Measurements from ENCODE around the gene CDR2L.
"Not testable (repeated sequence)": the region's sequence is repeated elsewhere in the genome, so short reads cannot be mapped to it uniquely, and the experiment has no call there.

CDR2L gene

DNA sequence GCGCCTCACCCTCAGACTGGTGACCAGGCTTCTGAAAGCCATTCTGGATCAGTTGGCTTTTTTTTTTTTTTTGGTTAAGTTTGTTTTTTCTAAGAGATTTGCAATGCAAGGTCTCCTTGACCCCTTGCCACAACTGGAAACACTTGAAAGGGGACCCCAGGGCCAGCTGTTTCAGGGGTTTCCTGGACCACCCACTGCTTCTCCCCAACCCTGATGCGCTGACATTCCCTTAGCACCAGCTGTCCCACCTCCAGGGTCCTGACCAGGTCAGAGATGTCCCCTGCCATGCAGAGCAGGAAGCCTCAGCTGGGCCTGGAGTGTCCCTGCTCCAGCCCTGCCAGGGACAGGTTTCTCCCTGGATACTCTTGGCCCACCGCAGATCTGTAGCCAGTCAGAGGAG is 16.9 kb downstream of the CDR2L start:
- Mint-ChIP-seq H3K27me3 (peaks cover 23 to 43% of the 10 kb centered on the region in 2 donors), H3K27ac (peak overlapping the region; percentile 71), H3K4me3 (no peak overlapping the region), H3K9me3 (no peaks in the 10 kb centered on the region), H3K4me1 (peaks cover 11 to 16% of the 10 kb centered on the region in 2 donors), H3K36me3 (no peaks in the 10 kb centered on the region)
- DNase-seq = no peak
- no peak for ATAC-seq (replicated peaks)

- H3K4me1 Mint-ChIP-seq = peaks cover 11 to 16% of the 10 kb centered on the region in 2 donors
- no peaks in the 10 kb centered on the region for H3K36me3 Mint-ChIP-seq
- peaks cover 23 to 43% of the 10 kb centered on the region in 2 donors for H3K27me3 Mint-ChIP-seq
- H3K27ac Mint-ChIP-seq = no peak overlapping the region
- H3K4me3 Mint-ChIP-seq = no peak overlapping the region
- no peaks in the 10 kb centered on the region for H3K9me3 Mint-ChIP-seq
- no peak for ATAC-seq (replicated peaks)
- DNase-seq = no peak
These were observed 17.9 kb downstream of the CDR2L start for GRCh38 chr17:75005291-75005690.

DNA sequence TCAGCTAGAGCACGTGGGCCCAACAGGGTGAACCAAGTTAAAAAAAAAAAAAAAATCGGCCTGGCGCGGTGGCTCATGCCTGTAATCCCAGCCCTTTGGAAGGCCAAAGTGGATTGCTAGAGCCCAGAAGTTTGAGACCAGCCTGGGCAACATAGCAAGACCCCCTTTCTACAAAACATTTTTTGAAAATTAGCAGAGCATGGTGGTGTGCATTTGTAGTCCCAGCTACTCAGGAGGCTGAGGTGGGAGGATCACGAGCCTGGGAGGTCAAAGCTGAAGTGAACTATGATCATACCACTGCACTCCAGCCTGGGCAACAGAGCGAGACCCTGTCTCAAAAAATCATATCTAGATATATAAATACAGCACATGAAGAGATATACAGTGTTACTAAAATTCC is 18.7 kb downstream of the CDR2L start:
- Mint-ChIP-seq H3K4me1 (peaks cover 11 to 20% of the 10 kb centered on the region in 2 donors), H3K27me3 (peaks cover 23 to 43% of the 10 kb centered on the region in 2 donors)
- not testable (repeated sequence) for ATAC-seq (replicated peaks); H3K36me3 Mint-ChIP-seq; H3K9me3 Mint-ChIP-seq; DNase-seq; H3K27ac Mint-ChIP-seq; H3K4me3 Mint-ChIP-seq

DNA sequence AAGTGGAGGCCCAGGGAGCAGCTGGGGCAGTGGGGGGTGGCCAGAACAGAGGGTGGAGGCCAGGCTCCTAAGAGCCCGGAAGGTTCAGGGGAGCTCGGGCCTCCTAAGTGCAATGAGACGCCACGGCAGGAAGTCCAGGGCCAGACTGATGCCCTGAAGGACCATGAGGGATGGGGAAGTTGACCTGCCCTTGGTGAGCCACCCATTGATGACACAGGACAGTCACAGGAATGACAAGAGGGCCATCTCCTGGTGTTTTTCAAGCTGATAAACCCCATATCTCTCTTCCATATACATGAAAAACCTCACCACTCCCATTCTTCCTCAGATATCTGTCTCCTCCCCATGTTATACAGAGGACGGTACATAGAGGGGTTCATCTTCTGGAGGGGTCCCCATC is 19.2 kb downstream of the CDR2L start:
- H3K4me3 Mint-ChIP-seq = no peak overlapping the region
- H3K4me1 Mint-ChIP-seq = peaks cover 11 to 22% of the 10 kb centered on the region in 2 donors
- H3K27me3 Mint-ChIP-seq = peaks cover 23 to 43% of the 10 kb centered on the region in 2 donors
- ATAC-seq (replicated peaks) (no peak), DNase-seq (no peak)
- no peak overlapping the region for H3K27ac Mint-ChIP-seq
- H3K36me3 Mint-ChIP-seq = no peaks in the 10 kb centered on the region
- H3K9me3 Mint-ChIP-seq = no peaks in the 10 kb centered on the region

DNA sequence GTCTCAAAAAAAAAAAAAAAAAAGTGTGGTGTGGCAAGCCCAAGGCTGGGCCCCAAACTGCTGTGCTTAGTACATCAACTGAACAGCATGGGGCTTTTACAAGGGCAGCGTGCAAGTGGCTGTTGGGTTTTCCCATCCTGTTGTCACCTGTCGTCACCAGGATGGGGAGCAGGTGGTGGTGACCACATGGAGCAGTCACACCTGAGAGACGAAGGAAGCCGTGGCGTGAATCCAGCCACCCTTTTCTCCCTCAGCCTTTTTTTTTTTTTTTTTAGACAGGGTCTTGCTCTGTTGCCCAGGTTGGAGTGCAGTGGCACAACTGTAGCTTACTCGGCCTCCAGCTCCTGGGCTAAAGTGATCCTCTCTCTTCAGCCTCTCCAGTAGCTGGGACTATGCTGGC is 20.9 kb downstream of the CDR2L start:
- no peak for ATAC-seq (replicated peaks)
- DNase-seq = no peak
- Mint-ChIP-seq H3K27ac (no peak overlapping the region), H3K4me1 (peaks cover 8 to 19% of the 10 kb centered on the region in 2 donors), H3K36me3 (no peaks in the 10 kb centered on the region), H3K27me3 (peaks cover 15 to 35% of the 10 kb centered on the region in 2 donors), H3K4me3 (no peak overlapping the region), H3K9me3 (no peaks in the 10 kb centered on the region)

DNA sequence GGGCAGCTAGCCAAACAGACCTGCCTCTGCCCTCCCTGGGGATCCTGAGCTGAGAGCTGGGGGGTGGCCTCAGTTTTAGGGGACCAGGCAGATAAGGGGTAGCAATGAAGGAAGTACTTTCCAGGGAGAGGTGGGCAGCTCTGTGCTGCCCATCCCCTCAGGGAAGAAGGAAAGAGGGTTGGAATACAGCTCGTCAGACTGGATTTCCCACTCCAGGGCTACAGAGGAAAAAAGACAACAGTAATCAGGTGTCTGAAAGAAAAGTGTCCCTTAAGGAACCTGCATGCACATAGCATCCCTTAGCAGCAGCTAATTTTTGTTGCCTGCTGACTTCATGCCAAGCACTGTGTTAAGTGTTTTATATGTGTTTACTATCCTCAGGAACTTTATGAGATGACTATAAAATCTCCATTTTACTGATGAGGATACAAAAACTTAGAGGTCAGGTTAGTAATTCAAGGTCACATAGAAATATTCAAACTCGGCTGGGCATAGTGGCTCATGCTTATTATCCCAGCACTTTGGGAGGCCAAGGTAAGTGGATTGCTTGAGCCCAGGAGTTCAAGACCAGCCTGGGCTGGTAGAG is 21.8 kb downstream of the CDR2L start:
- H3K9me3 Mint-ChIP-seq = no peaks in the 10 kb centered on the region
- H3K4me1 Mint-ChIP-seq = peaks cover 14 to 27% of the 10 kb centered on the region in 2 donors
- H3K4me3 Mint-ChIP-seq = no peak overlapping the region
- H3K27ac Mint-ChIP-seq = no peak overlapping the region
- H3K36me3 Mint-ChIP-seq = peaks cover 0 to 3% of the 10 kb centered on the region in 2 donors
- H3K27me3 Mint-ChIP-seq = peaks cover 15 to 34% of the 10 kb centered on the region in 2 donors
- ATAC-seq (replicated peaks) (no peak), DNase-seq (no peak)

DNA sequence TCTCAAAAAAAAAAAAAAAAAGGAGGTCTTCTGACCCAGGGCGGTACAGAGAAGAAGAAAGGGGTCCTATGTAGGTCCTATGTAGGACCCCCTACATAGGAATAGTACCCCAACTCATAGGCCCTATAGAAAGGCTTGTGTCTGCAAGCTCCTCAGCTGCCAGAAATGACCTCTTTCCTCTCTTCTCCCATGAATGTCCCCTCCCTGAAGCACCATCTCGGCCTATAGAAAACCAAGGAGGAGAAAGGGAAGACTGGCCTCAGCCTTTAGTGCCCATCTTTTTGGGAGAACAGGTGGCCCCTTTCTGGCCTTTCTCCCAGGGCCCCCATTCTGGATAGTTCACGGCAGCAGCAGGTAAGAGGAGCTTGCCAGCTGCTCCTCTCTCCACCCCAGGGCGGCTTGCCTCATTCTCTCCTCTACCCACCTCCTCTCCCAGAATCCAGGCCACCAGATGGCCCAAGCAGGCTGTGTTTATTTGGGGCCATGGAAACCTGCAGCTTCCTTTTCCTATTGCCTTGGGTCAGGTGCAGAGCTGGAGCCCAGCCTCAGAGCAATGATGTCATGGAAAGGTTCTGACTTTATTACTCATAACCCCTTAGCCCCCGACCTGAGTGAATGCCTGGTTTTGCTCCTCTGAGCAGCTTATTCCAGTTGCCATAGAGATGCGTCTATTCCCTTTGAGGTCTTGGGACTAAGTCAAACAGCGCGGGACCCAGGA is 23.4 kb downstream of the CDR2L start:
- H3K27me3 Mint-ChIP-seq = peaks cover under 1 to 21% of the 10 kb centered on the region in 2 donors
- DNase-seq = no peak
- H3K4me1 Mint-ChIP-seq = peaks cover 19 to 27% of the 10 kb centered on the region in 2 donors
- ATAC-seq (replicated peaks) = no peak
- no peak overlapping the region for H3K4me3 Mint-ChIP-seq
- peaks cover 2 to 11% of the 10 kb centered on the region in 2 donors for H3K36me3 Mint-ChIP-seq
- H3K9me3 Mint-ChIP-seq = no peaks in the 10 kb centered on the region
- H3K27ac Mint-ChIP-seq = peak overlapping the region; percentile 26

DNA sequence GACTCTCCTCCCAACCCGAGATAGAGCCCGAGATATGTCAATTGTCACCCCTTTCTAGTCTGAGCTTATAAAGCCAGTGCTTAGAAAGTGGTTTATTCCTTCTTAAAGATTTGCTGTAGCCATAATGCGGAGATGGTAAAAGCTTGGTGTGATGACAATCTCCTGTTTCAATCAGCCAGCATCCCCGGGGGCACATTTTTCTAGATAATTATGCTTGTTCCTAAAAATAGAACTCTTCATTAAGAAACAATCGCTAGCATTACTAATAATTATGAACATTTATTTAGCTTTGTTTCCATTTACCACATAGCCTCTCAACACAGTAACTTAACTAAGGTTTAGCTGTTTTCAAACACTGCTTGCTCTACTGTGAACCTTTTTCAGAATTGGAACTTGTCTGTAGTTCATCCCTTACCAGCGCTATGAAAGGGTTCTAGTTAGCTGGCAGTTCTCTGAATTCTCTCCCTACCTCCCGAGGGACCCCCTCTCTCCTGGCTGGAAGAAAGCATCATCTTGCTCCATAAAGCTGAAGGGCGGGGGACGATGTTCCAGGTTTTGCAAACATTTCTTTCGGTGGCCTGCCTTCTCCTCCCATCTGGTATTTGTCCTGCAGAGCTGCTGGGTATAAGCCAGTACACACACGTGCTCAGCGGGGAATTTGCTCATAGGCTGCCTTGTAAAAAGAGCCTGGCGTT is 24.1 kb downstream of the CDR2L start:
- Mint-ChIP-seq H3K4me1 (peaks cover 20 to 32% of the 10 kb centered on the region in 2 donors), H3K36me3 (peaks cover 5 to 16% of the 10 kb centered on the region in 2 donors), H3K27me3 (peaks cover 0 to 14% of the 10 kb centered on the region in 2 donors), H3K9me3 (no peaks in the 10 kb centered on the region), H3K27ac (peak overlapping the region; percentile 94), H3K4me3 (peak overlapping the region; percentile 92 to 96)
- ATAC-seq (replicated peaks) (no peak), DNase-seq (no peak)

- Mint-ChIP-seq H3K27me3 (peaks cover 0 to 9% of the 10 kb centered on the region in 2 donors), H3K4me1 (peaks cover 20 to 32% of the 10 kb centered on the region in 2 donors), H3K4me3 (peak overlapping the region; percentile 92 to 96), H3K27ac (peak overlapping the region; percentile 94), H3K9me3 (no peaks in the 10 kb centered on the region), H3K36me3 (peaks cover 5 to 18% of the 10 kb centered on the region in 2 donors)
- ATAC-seq (replicated peaks) (no peak), DNase-seq (no peak)
These were observed 24.6 kb downstream of the CDR2L start for GRCh38 chr17:75012096-75012345.

DNA sequence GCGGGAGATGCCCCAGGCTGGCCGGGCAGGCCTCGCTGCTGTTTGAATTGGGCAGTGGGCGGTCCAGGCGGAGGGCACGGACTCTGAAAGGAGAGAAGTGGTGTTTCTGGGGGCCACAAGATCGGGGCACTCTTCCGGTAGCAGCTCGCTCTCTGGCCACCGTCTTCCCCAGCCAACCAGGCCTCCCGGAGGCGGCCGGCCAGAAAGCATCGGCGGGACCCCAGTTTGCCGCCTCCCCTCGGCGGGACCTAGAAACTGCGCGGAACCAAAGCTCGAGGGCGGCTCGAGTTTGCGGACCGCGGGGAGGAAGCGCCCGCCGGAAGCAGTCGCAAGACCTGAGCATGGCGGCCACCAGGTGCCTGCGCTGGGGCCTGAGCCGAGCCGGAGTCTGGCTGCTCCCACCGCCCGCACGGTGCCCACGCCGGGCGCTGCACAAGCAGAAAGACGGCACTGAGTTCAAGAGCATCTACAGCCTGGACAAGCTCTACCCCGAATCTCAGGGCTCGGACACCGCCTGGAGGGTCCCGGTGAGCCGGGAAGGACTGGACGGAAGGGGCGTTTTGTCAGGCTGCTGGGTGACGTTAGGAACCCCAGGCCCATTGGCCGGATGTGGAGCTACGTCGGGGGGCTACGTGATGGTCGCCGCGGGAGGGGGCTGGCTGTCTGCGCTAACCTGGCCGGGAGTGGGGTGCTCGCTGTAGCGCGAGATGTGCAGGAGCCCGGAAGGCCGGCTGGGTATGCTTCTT is 25.1 kb downstream of the CDR2L start, which contains the start of gene MRPL58:
MRPL58 (plus strand) TSS at position 325 of the 746 bp plus-strand sequence; CDS start at position 342, 17 bp downstream.
- H3K9me3 Mint-ChIP-seq = no peaks in the 10 kb centered on the region
- ATAC-seq (replicated peaks) = peak; percentile 94 to 95
- peak within 1 kb of the TSS; percentile 92 to 96 for H3K4me3 Mint-ChIP-seq
- peaks cover 5 to 18% of the 10 kb centered on the region in 2 donors for H3K36me3 Mint-ChIP-seq
- peak within 1 kb of the TSS; percentile 94 for H3K27ac Mint-ChIP-seq
- H3K4me1 Mint-ChIP-seq = peaks cover 20 to 32% of the 10 kb centered on the region in 2 donors
- peak; percentile 85 for DNase-seq
- peaks cover 0 to 4% of the 10 kb centered on the region in 2 donors for H3K27me3 Mint-ChIP-seq

DNA sequence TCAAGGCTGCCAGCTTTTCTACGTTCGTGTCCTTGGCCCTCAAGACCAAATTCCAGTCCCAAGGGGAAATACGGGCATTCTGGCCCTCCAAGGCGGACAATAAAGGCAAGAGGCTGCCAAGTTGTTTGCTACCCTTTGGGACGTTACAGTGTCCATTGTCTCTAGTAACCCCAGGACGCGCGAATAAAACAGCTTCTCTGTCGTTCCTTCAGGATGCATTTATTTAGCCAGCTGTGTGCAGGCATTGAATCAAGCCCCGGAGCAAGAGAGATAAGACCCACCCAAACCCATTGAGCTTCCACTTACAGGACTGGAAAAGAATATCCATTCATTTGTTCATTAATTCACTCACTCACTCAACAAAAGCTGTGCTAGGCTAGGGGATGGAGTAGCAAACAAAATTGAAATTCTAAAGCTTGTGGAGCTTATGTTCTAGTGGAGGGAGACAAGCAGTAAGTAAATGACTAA is 25.7 kb downstream of the CDR2L start:
- ATAC-seq (replicated peaks) (no peak), DNase-seq (no peak)
- Mint-ChIP-seq H3K4me3 (peak overlapping the region; percentile 92 to 96), H3K4me1 (peaks cover 20 to 32% of the 10 kb centered on the region in 2 donors), H3K27ac (peak overlapping the region; percentile 94), H3K9me3 (no peaks in the 10 kb centered on the region), H3K36me3 (peaks cover 5 to 18% of the 10 kb centered on the region in 2 donors), H3K27me3 (no peaks in the 10 kb centered on the region)

GRCh38 chr17:75019146-75019545 is 31.7 kb downstream of the CDR2L start:
- no peaks in the 10 kb centered on the region for H3K9me3 Mint-ChIP-seq
- ATAC-seq (replicated peaks) = no peak
- DNase-seq = no peak
- peaks cover 5 to 6% of the 10 kb centered on the region in 2 donors for H3K4me1 Mint-ChIP-seq
- peaks cover 39 to 53% of the 10 kb centered on the region in 2 donors for H3K36me3 Mint-ChIP-seq
- H3K4me3 Mint-ChIP-seq = no peak overlapping the region
- H3K27me3 Mint-ChIP-seq = no peaks in the 10 kb centered on the region
- no peak overlapping the region for H3K27ac Mint-ChIP-seq

DNA sequence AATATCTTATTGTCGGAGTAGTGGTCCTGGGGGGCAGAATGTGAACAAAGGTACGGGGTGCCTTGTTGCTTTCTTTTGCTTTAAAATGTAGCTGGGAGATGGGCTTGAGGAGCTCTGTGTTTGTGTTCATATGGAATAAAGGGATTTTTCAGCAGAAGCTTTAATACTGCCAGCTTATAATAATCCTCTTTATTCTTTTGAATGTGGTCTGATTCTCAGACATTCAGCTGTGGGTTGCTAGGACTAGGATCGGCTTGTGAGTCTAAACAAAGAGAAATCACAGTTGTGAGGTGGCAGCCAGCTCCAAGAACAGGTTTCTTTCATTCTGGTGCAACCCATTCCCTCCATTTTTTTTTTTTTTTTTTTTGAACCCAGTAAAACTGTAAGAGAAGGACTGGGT is 32.3 kb downstream of the CDR2L start:
- H3K4me1 Mint-ChIP-seq = peaks cover 5% of the 10 kb centered on the region in 2 donors
- H3K27me3 Mint-ChIP-seq = no peaks in the 10 kb centered on the region
- H3K4me3 Mint-ChIP-seq = no peak overlapping the region
- H3K27ac Mint-ChIP-seq = no peak overlapping the region
- ATAC-seq (replicated peaks) (no peak), DNase-seq (no peak)
- no peaks in the 10 kb centered on the region for H3K9me3 Mint-ChIP-seq
- peaks cover 39 to 55% of the 10 kb centered on the region in 2 donors for H3K36me3 Mint-ChIP-seq
